AG04449 (cell line): ENCODE data around the gene PLEKHA8.

ENCODE experiments used
- CTCF ChIA-PET: fragments of 350-600 bp; formaldehyde crosslinking; extraction: SDS; loops from one replicate; lab custom pipeline; 2021; ENCODE audit warnings: antibody characterized with exemption; lab: Yijun Ruan, JAX
- POLR2A ChIA-PET: fragments of 400-600, 350-600 bp; formaldehyde crosslinking; extraction: SDS; loops from one replicate; lab custom pipeline; 2020; ENCODE audit warnings: antibody characterized with exemption, inconsistent platforms; lab: Yijun Ruan, JAX
- DNase-seq: peaks from one replicate; pipeline ENCODE4 v3.0.0-alpha.2; 2010; ENCODE audit warnings: low read depth, low spot score
- H3K4me3 ChIP-seq: 2 replicates; pipeline ENCODE4 v1.5.1; 2011; ENCODE audit warnings: low read depth, mild to moderate bottlenecking, control low read depth, low read length
- CTCF ChIP-seq: IDR thresholded peaks from one replicate; pipeline ENCODE4 v1.5.1; 2011; ENCODE audit warnings: mild to moderate bottlenecking, moderate library complexity, low read length, control low read depth, inconsistent platforms; ENCODE audit not compliant: insufficient read depth; ENCODE audit errors: missing control alignments

Gene PLEKHA8

GRCh38 chr7:30175636-30176147 is 147.5 kb downstream of the PLEKHA8 start:
- ChIA-PET CTCF (interaction anchor here (2.1 to 2.5 kb wide), 2 partner anchors 11 to 14 kb away, joined by 6 to 7 read pairs; no protein-coding TSS in a partner anchor), POLR2A (no interaction called here)
- TF ChIP-seq CTCF = no peak
- no peak for DNase-seq
- H3K4me3 ChIP-seq = no peak overlapping the region

GRCh38 chr7:30176463-30177109 is 148.4 kb downstream of the PLEKHA8 start:
- no peak overlapping the region for H3K4me3 ChIP-seq
- CTCF ChIA-PET = interaction anchor here (2.1 to 2.5 kb wide), 2 partner anchors 12 to 15 kb away, joined by 6 to 7 read pairs; no protein-coding TSS in a partner anchor
- DNase-seq = no peak
- TF ChIP-seq CTCF = no peak
- POLR2A ChIA-PET = no interaction called here

- H3K4me3 ChIP-seq = no peak overlapping the region
- CTCF ChIA-PET = interaction anchor here (2.1 kb wide), 1 partner anchor 16 kb away, joined by 6 read pairs; no protein-coding TSS in a partner anchor
- no peak for TF ChIP-seq CTCF
- POLR2A ChIA-PET = no interaction called here
- no peak for DNase-seq
Observed at GRCh38 chr7:30177186-30177585, 149.0 kb downstream of the PLEKHA8 start.

GRCh38 chr7:30177965-30178364 is 149.8 kb downstream of the PLEKHA8 start:
- ChIA-PET POLR2A (no interaction called here), CTCF (no interaction called here)
- no peak for TF ChIP-seq CTCF
- no peak overlapping the region for H3K4me3 ChIP-seq
- DNase-seq = no peak

- CTCF ChIA-PET = no interaction called here
- TF ChIP-seq CTCF = no peak
- no peak overlapping the region for H3K4me3 ChIP-seq
Observed at GRCh38 chr7:30178748-30179436, 150.7 kb downstream of the PLEKHA8 start.

More at GRCh38 chr7:30178748-30179436, 150.7 kb downstream of the PLEKHA8 start:
- POLR2A ChIA-PET = no interaction called here
- DNase-seq = no peak
